GM21576 (cell line): ENCODE results near the gene PELI1.

Experiments
- ATAC-seq: cut with Tn5 transposase; IDR thresholded peaks from one replicate; pipeline ENCODE4 v1.9.1; 2021; ENCODE audit warnings: mild to moderate bottlenecking, moderate library complexity; ENCODE audit not compliant: unreplicated experiment

The PELI1 gene

GRCh38 chr2:64144057-64145013, at the start of gene PELI1:
Gene PELI1, minus strand, starts transcription at chr2:64144420. Its CDS starts 36,110 bp downstream, at chr2:64108310.
- peak; percentile 79 for ATAC-seq

- ATAC-seq: no peak
Observed at GRCh38 chr2:64193491-64193890, 49.3 kb upstream of the PELI1 start.

- ATAC-seq: no peak
Observed at GRCh38 chr2:64192664-64193105, 48.5 kb upstream of the PELI1 start.

GRCh38 chr2:64192125-64192479, 47.9 kb upstream of the PELI1 start:
- ATAC-seq: no peak

- ATAC-seq: no peak
Observed at GRCh38 chr2:64189586-64189985, 45.4 kb upstream of the PELI1 start.

- no peak for ATAC-seq
Observed at GRCh38 chr2:64189167-64189566, 44.9 kb upstream of the PELI1 start.

GRCh38 chr2:64186699-64187605, 42.7 kb upstream of the PELI1 start:
- no peak for ATAC-seq

- ATAC-seq: peak; percentile 83
Observed at GRCh38 chr2:64179582-64180321, 35.5 kb upstream of the PELI1 start.

- no peak for ATAC-seq
Observed at GRCh38 chr2:64177315-64177714, 33.1 kb upstream of the PELI1 start.

- no peak for ATAC-seq
Observed at GRCh38 chr2:64175419-64176197, 31.4 kb upstream of the PELI1 start.

- no peak for ATAC-seq
Observed at GRCh38 chr2:64173156-64174135, 29.2 kb upstream of the PELI1 start.

GRCh38 chr2:64168756-64169155, 24.5 kb upstream of the PELI1 start:
- ATAC-seq: no peak

GRCh38 chr2:64168201-64168600, 24.0 kb upstream of the PELI1 start:
- ATAC-seq: no peak

- no peak for ATAC-seq
Observed at GRCh38 chr2:64166637-64167420, 22.6 kb upstream of the PELI1 start.

GRCh38 chr2:64166212-64166611, 22.0 kb upstream of the PELI1 start:
- ATAC-seq: no peak

GRCh38 chr2:64165706-64166105, 21.5 kb upstream of the PELI1 start:
- no peak for ATAC-seq

- no peak for ATAC-seq
Observed at GRCh38 chr2:64164629-64165028, 20.4 kb upstream of the PELI1 start.

- ATAC-seq: no peak
Observed at GRCh38 chr2:64162516-64162915, 18.3 kb upstream of the PELI1 start.
